ENCODE measurements around the gene CCDC170. TPM values are rescaled to one million over a fixed set of nuclear protein-coding genes. Genes with fewer than 3 reads are reported as not detected.

Gene CCDC170
- total RNA-seq, 1 donor from 2014 or later, result 0.38 TPM

GRCh38 chr6:151637814-151638213 is 144.0 kb downstream of the CCDC170 start:
- intact Hi-C loops (cut with DNase I), result no loop called here
- no peak for DNase-seq (ENCODE audit: low spot score)

DNA sequence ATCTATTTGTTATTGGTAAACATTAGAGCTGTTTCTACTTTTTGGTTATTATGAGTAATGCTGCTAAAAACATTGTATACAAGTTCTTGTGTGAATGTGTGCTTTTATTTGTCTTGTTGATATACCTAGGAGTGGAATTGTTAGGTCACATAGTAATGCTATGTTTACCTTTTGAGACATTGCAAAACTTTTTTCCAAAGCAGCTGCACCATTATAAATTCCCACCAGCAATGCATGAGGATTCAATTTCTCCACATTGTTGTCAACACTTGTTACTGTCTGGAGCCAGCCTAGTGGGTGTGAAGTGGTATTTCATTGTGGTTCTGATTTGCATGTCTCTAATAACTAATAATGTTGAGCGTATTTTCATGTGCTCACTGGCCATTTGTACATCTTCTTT is 145.9 kb downstream of the CCDC170 start:
- no peak for DNase-seq (ENCODE audit: low spot score)
- intact Hi-C loops (cut with DNase I), result no loop called here

DNA sequence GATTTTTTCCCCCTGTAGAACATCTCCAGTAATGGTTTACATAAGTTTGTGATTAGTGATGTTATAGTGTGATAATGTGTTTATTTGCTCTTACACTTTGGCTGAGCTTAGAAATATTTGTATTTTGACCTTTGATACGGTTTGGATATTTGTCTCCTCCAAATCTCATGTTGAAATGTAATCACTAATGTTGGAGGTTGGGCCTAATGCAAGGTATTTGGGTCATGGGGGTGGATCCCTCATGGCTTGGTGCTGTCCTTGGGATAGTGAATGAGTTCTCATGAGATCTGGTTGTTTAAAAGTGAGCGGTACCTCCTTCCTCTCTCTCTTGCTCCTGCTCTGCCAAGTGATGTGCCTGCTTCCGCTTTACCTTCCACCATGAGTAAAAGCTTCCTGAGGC is 147.2 kb downstream of the CCDC170 start:
- no peak for DNase-seq (ENCODE audit: low spot score)
- intact Hi-C loops (cut with DNase I), result no loop called here

DNA sequence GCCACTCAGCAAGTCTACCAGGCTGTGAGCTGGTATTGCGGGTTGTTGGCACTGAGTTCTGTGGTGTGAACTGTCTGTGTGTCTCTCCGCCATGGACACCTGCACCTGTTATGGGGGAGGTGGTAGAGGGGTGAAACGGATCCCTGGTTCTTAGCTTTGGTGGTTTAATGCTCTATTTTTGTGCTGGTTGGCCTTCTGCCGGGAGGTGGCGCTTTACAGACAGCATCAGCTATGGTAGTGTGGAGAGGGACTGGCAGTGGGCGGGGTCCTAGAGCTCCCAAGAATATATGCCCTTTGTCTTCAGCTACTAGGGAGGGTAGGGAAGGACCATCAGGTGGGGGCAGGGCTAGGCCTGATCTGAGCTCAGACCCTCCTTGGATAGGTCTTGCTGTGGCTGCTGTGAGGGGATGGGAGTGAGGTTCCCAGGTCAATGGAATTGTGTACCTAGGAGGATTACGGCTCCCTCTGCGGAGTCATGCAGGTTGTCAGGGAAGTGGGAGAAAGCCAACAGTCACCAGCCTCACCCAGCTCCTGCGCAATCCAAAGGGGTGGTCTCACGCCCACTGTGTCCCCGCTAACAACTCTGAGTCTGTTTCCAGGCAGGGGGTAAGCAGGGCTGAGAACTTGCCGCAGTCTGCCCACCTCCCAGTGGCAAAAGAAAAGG is 154.3 kb downstream of the CCDC170 start:
- intact Hi-C loops (cut with DNase I), result no loop called here

GRCh38 chr6:151649835-151650234 is 156.0 kb downstream of the CCDC170 start:
- intact Hi-C loops (cut with DNase I), result no loop called here
- DNase-seq (ENCODE audit: low spot score), result no peak

More for the DNA sequence above, 154.3 kb downstream of the CCDC170 start:
- no peak for DNase-seq (ENCODE audit: low spot score)

DNA sequence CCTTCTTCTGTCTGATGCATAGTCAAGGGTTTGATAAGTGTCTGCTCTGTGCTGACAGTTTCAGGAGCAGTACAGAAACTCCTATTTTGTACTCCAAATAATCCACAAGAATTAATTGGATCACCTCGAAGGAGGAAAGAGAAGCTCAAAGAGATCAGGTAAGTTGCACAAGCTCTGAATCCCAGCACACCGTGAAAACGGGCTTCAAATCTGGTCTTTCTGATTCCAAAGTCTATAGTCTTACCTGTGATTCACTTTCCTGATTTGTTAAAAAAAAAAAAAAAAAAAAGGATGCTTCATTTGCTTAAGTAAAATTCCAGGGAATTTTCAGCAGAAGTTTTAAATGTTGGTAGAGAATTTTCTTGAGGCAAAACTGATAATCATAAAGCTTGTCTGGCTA is 157.8 kb downstream of the CCDC170 start:
- intact Hi-C loops (cut with DNase I), result no loop called here

DNA sequence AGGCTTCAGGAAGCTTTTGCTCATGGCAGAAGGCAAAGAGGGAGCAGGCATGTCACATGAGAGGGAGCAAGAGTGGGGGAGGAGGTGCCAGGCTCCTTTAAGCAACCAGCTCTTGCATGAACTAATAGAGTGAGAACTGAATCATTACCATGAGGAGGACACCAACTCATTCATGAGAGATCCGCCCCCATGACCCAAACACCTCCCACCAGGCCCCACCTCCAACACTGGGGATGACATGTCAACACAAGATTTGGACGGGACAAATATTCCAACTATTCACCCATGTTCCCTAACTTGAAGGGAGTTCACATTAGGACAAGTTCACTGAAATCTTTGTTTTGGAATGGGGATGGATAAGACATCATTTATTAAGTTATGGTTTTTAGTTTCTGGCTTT is 158.5 kb downstream of the CCDC170 start:
- intact Hi-C loops (cut with DNase I), result no loop called here
- no peak for DNase-seq (ENCODE audit: low spot score)

More for the DNA sequence above, 157.8 kb downstream of the CCDC170 start:
- no peak for DNase-seq (ENCODE audit: low spot score)

DNA sequence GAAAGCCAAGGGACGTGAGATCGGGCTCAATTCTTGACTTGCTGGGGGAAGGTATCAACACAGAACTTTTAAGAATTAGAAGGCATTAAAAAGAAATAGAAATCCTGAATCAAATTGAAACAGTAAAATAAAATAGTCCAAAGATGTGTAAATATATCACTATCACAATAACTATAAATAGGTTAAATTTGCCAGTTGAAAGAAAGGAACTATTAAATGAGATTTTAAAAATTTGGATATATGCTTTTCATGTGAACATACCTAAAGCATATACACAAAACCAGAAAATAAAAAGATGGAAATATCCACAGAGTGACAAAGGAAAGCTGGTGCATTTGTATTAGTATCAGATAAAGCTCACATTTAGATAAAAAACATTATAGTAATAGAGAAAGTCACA is 161.3 kb downstream of the CCDC170 start:
- intact Hi-C loops (cut with DNase I), result no loop called here
- no peak for DNase-seq (ENCODE audit: low spot score)

DNA sequence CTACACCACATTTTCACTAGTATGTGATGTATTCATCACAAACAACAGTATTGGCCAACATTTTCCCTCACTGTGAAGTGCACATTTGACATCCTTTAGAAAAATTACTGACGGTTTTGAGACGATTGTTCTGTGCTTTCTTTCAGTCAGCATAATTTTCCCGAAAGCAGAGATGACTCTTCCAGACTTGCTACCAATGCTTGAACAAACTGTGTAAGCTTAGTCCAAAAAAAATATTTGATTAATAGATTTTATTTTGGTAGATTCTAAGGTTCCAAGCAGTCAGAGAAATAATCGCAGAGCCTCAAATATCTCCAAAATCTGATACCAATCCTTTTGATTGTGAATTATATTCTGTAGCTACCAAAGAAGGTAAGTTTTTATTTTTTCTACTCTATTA is 162.6 kb downstream of the CCDC170 start:
- intact Hi-C loops (cut with DNase I), result no loop called here
- DNase-seq (ENCODE audit: low spot score), result no peak

- DNase-seq (ENCODE audit: low spot score), result no peak
- intact Hi-C loops (cut with DNase I), result no loop called here
These were observed 164.3 kb downstream of the CCDC170 start for GRCh38 chr6:151658091-151658490.

GRCh38 chr6:151659212-151659611 is 165.4 kb downstream of the CCDC170 start:
- no peak for DNase-seq (ENCODE audit: low spot score)
- intact Hi-C loops (cut with DNase I), result no loop called here

- intact Hi-C loops (cut with DNase I), result no loop called here
- DNase-seq (ENCODE audit: low spot score), result no peak
These were observed 167.7 kb downstream of the CCDC170 start for GRCh38 chr6:151661509-151661908.

GRCh38 chr6:151661928-151662327 is 168.1 kb downstream of the CCDC170 start:
- DNase-seq (ENCODE audit: low spot score), result no peak
- intact Hi-C loops (cut with DNase I), result no loop called here

GRCh38 chr6:151663559-151663958 is 169.7 kb downstream of the CCDC170 start:
- DNase-seq (ENCODE audit: low spot score), result no peak
- intact Hi-C loops (cut with DNase I), result no loop called here

DNA sequence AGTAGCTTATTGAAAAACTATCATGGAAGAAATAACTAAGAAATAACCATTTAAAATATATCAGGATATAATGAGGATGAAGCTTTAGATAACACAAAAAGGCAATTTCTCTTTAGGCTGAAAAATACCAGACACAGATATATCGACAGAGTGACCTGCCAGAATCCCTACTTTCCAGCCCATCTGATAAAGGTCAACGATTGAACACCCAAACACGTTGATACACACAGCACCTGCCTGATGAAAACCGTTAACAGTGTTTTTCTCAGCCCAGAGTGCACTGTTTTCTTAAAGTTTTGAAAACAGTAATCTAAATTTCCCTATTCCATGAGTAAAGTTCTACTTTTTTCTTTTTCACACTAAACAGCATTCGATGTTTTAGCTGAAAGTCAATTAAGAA is 170.6 kb downstream of the CCDC170 start:
- intact Hi-C loops (cut with DNase I), result no loop called here
- DNase-seq (ENCODE audit: low spot score), result no peak

DNA sequence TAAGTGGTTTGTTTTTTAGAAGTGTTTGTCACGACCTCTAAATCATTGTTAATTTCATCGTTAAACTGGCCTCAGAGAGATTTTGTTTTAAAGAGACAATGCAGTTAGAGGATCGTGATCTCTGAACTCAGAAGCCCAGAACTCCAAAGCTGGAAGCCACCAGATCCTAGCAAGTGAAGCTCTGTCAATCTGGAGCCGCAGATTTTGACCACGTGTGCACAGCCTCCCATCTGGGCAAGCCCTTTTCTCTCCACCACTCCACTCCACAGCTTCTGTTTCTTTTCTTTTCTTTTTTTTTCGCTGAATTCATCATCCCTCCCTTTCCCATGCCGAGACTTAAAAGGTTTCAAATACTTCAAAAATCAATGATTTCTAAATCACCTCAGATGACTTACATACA is 171.5 kb downstream of the CCDC170 start:
- intact Hi-C loops (cut with DNase I), result no loop called here
- no peak for DNase-seq (ENCODE audit: low spot score)

DNA sequence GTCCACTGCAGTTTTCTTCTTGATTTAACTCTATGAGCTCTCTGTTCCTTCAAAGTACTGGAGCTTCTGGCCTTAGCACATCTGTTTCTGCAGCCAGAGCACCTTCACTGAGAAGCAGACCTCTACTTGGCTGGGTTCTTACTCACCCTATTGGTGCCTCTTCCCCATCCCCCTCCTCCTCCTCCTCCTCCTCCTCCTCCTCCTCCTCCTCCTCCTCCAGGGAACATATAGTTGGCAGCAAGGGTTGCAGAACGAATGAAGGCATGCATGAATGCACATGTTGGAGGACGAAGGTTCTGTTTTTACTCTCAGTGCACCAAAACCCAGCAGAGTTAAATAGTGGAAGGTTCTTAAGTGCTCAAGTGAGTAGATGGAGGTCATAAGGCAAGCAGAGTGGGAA is 172.7 kb downstream of the CCDC170 start:
- DNase-seq (ENCODE audit: low spot score), result no peak
- intact Hi-C loops (cut with DNase I), result no loop called here

DNA sequence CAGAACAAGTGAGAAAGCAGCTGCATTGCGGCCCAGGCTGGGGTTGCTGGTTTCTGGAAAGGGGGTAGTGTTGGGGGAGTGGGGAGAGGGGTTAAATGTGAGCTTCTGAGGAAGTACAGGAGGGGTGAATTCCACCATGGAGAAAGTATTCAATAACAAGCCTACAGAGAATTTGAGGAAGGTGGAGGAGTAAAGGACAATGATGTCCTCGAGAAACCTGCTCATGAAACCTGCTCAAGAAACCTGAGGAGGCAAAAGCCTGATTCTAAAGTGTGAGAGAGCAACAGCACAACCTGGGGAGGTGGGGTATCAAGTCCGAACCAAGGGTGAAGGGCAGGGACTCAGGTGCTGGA is 175.4 kb downstream of the CCDC170 start:
- DNase-seq (ENCODE audit: low spot score), result no peak
- intact Hi-C loops (cut with DNase I), result no loop called here

DNA sequence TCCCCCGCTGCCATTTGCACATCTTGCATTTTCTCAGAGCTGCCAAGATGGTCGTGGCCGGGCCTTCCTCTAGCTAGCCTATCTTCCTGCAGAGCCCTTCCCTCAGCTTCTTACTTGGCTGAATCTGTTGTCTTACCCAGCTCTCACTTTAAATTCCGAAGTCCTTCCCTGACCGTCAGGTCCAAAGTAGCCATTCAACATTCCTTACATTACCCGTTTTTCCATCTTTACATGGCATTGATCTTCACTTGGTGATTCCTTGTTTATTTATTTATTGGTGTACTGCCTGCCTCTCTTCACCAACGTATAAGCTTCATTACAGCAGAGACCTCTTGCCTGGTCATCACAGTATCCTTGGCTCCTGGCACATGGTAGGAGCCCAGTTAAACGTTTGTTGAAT is 176.3 kb downstream of the CCDC170 start:
- no peak for DNase-seq (ENCODE audit: low spot score)
- intact Hi-C loops (cut with DNase I), result loop anchor here (10.0 kb wide), 1 partner anchor 595 kb away; no protein-coding TSS in a partner anchor
